GM10847 (cell line): ENCODE measurements around the gene GPR85.

Experiments
- POLR2A ChIP-seq: IDR thresholded peaks from 2 replicates; pipeline ENCODE4 v1.6.1; 2011; ENCODE audit not compliant: insufficient read length; ENCODE audit errors: extremely low read depth

Gene GPR85

DNA sequence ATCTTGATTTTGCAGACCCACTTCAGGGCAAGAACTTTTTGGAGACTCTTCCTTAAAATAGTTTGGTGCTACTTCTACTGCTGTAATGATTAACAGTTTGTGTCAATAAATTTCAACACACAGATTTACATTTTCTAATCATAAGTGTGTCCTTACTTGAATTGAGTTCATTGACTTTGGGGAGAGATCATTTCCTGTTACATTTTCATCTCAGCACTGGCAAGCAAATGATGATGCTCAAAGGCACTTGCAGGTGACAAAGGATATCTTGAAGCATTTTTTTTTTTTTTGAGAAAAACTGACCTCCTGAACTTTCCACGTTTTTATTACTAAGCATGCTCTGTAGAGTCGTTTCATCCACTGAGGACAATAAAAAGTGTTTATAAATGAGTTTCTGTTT lies 52.7 kb downstream of the GPR85 start:
- no peak for TF ChIP-seq POLR2A
